22Rv1 (cell line): ENCODE data around the gene VAPB.

ENCODE experiments used
- CTCF ChIP-seq: fragments of 450-650 bp; IDR thresholded peaks from 2 replicates; pipeline ENCODE4 v1.5.1; 2017; ENCODE audit warnings: mild to moderate bottlenecking
- ZFX ChIP-seq: fragments of 450-650 bp; IDR thresholded peaks from 2 replicates; pipeline ENCODE4 v1.6.1; 2017; ENCODE audit warnings: antibody characterized with exemption, borderline replicate concordance

GRCh38 chr20:58494923-58495622, 106.0 kb downstream of the VAPB start:
- no peak for TF ChIP-seq CTCF
- TF ChIP-seq ZFX = no peak
